HL-60 (cell line): ENCODE results near the gene B3GALNT2.
"Not testable (repeated sequence)": the region's sequence is repeated elsewhere in the genome, so short reads cannot be mapped to it uniquely, and the experiment has no call there.

Experiments used
- DNase-seq, 2 experiments: peaks; one replicate each; pipeline ENCODE4 v3.0.0-alpha.2; 2010 to 2020; ENCODE audit warnings: low read depth in 1 of 2, low spot score in 1 of 2
- H3K27ac ChIP-seq: fragments of 250-450 bp; sonication (Bioruptor Pico); replicated peaks from 2 replicates; pipeline ENCODE4 v1.5.1; 2020; ENCODE audit warnings: mild to moderate bottlenecking, moderate library complexity
- H3K27me3 ChIP-seq: fragments of 250-450 bp; sonication (Bioruptor Pico); 2 replicates; pipeline ENCODE4 v1.5.1; 2021; ENCODE audit warnings: mild to moderate bottlenecking, moderate library complexity; ENCODE audit not compliant: insufficient read depth, poor library complexity, severe bottlenecking
- H3K4me3 ChIP-seq: replicated peaks from 2 replicates; pipeline ENCODE4 v1.5.1; 2011; ENCODE audit warnings: mild to moderate bottlenecking, control low read depth, low read length; ENCODE audit not compliant: insufficient read depth
- GABPA ChIP-seq: IDR thresholded peaks from 2 replicates; pipeline ENCODE4 v1.6.1; 2012; ENCODE audit warnings: low read depth
- POLR2AphosphoS5 ChIP-seq: IDR thresholded peaks from 2 replicates; pipeline ENCODE4 v1.6.1; 2012; ENCODE audit warnings: low read depth
- SPI1 ChIP-seq: IDR thresholded peaks from 2 replicates; pipeline ENCODE4 v1.6.1; 2012; ENCODE audit warnings: low read depth, mild to moderate bottlenecking, borderline replicate concordance
- TF ChIP-seq, protein P1 (sequence below): IDR thresholded peaks from one replicate; pipeline ENCODE4 v1.5.1; 2011; ENCODE audit warnings: low read length, control low read depth, inconsistent platforms; ENCODE audit not compliant: insufficient read depth
- TF ChIP-seq, protein P2 (sequence below): IDR thresholded peaks from 2 replicates; pipeline ENCODE4 v1.6.1; 2012; ENCODE audit warnings: low read depth; ENCODE audit not compliant: insufficient replicate concordance

The B3GALNT2 gene

DNA sequence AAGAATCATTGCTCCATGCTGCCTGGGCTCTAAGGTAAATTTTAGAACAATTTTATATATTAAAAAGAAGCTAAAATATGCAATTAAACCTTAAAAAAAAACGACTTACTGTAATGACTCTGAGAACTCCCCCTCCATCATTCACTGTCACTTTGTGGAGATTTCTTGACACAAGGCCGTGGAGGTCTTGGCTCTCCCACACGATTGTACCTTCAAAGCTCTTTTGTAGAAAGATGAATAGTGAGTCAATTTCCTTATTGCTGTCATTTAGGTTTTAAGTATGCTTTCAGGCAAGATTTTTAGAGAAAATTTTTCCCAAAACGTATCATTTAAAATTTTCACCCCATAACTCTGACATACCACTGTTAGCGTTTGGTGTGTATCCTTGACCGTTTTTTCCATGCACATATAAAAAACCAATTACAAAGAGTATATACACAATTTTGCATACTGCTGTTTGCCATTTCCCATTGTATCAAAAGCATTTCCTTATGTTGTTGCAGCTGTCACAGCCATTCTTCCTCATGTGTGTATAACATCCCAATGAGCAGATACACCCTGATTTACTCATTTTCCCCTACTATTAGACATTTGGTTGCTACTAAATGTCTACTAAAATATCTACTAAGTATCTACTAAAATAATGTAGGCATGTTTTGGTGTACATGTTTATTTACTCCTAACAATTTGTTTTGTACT, 33.4 kb downstream of the B3GALNT2 start:
- Histone ChIP-seq H3K27me3 (no peaks in the 10 kb centered on the region), H3K4me3 (no peak overlapping the region), H3K27ac (no peak overlapping the region)
- TF ChIP-seq, protein P1, sequence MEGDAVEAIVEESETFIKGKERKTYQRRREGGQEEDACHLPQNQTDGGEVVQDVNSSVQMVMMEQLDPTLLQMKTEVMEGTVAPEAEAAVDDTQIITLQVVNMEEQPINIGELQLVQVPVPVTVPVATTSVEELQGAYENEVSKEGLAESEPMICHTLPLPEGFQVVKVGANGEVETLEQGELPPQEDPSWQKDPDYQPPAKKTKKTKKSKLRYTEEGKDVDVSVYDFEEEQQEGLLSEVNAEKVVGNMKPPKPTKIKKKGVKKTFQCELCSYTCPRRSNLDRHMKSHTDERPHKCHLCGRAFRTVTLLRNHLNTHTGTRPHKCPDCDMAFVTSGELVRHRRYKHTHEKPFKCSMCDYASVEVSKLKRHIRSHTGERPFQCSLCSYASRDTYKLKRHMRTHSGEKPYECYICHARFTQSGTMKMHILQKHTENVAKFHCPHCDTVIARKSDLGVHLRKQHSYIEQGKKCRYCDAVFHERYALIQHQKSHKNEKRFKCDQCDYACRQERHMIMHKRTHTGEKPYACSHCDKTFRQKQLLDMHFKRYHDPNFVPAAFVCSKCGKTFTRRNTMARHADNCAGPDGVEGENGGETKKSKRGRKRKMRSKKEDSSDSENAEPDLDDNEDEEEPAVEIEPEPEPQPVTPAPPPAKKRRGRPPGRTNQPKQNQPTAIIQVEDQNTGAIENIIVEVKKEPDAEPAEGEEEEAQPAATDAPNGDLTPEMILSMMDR = no peak
- TF ChIP-seq GABPA (no peak), POLR2AphosphoS5 (no peak), SPI1 (no peak)
- TF ChIP-seq, protein P2, sequence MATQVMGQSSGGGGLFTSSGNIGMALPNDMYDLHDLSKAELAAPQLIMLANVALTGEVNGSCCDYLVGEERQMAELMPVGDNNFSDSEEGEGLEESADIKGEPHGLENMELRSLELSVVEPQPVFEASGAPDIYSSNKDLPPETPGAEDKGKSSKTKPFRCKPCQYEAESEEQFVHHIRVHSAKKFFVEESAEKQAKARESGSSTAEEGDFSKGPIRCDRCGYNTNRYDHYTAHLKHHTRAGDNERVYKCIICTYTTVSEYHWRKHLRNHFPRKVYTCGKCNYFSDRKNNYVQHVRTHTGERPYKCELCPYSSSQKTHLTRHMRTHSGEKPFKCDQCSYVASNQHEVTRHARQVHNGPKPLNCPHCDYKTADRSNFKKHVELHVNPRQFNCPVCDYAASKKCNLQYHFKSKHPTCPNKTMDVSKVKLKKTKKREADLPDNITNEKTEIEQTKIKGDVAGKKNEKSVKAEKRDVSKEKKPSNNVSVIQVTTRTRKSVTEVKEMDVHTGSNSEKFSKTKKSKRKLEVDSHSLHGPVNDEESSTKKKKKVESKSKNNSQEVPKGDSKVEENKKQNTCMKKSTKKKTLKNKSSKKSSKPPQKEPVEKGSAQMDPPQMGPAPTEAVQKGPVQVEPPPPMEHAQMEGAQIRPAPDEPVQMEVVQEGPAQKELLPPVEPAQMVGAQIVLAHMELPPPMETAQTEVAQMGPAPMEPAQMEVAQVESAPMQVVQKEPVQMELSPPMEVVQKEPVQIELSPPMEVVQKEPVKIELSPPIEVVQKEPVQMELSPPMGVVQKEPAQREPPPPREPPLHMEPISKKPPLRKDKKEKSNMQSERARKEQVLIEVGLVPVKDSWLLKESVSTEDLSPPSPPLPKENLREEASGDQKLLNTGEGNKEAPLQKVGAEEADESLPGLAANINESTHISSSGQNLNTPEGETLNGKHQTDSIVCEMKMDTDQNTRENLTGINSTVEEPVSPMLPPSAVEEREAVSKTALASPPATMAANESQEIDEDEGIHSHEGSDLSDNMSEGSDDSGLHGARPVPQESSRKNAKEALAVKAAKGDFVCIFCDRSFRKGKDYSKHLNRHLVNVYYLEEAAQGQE = no peak
- DNase-seq = no peak

DNA sequence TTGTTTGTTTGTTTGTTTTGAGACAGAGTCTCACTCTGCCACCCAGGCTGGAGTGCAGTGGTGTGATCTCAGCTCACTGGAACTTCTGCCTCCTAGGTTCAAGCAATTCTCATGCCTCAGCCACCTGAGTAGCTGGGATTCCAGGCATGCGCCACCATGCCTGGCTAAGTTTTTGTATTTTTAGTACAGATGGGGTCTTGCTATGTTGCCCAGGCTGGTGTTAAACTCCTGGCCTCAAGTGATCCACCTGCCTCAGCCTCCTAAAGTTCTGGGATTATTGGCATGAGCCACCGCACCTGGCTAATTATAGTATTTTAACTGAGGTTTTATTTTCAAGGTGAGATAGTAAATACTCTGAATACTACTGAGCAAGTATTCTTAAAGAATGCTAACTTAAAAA, 34.4 kb downstream of the B3GALNT2 start:
- H3K27me3 ChIP-seq, H3K27ac ChIP-seq, H3K4me3 ChIP-seq, DNase-seq: not testable (repeated sequence)

DNA sequence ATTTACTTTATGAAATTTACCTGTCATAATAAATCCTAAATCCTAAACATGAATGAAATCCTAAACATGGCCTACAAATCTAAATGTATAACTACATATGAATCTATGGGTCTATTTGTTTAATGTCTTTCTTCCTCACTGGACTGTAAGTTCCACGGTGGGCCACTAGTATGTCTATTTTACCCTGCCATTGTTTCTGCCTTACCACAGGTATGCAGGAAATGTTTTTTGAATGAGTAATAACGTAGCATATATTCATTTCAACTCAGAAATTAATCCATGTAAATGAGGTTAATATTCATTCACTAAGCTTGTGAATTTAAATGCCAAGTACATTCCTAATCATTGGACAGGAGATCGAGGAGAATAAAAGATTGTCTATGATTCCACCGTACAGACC, 35.3 kb downstream of the B3GALNT2 start:
- Histone ChIP-seq H3K27me3 (no peaks in the 10 kb centered on the region), H3K4me3 (no peak overlapping the region), H3K27ac (no peak overlapping the region)
- TF ChIP-seq, protein P2 = no peak
- TF ChIP-seq POLR2AphosphoS5 (no peak), SPI1 (no peak), GABPA (no peak)
- TF ChIP-seq, protein P1 = no peak
- no peak for DNase-seq

DNA sequence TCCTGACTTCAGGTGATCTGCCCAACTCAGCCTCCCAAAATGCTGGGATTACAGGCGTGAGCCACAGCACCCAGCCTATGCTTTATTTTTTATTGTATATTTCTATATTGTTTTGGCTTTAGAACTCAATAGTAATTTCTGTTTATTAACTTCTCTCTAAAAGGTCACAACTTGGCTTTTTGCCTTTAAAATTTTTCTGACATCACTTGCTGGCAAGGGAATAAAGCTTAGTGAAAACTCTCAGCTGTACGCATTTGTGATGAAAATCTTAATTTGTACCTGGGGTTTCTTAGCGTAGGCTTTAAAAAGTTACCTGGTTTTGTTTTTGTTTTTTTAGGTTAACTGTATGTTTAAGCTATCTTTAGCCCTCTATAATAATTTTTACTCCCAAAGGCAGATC, 36.2 kb downstream of the B3GALNT2 start:
- DNase-seq = no peak
- no peak overlapping the region for H3K27ac ChIP-seq
- TF ChIP-seq, protein P2 = no peak
- TF ChIP-seq, protein P1 = no peak
- TF ChIP-seq POLR2AphosphoS5 = no peak
- no peak for TF ChIP-seq SPI1

More for the DNA sequence above, 36.2 kb downstream of the B3GALNT2 start:
- Histone ChIP-seq H3K4me3 (no peak overlapping the region), H3K27me3 (no peaks in the 10 kb centered on the region)
